ENCODE measurements around the gene CPTP.

The CPTP gene

DNA sequence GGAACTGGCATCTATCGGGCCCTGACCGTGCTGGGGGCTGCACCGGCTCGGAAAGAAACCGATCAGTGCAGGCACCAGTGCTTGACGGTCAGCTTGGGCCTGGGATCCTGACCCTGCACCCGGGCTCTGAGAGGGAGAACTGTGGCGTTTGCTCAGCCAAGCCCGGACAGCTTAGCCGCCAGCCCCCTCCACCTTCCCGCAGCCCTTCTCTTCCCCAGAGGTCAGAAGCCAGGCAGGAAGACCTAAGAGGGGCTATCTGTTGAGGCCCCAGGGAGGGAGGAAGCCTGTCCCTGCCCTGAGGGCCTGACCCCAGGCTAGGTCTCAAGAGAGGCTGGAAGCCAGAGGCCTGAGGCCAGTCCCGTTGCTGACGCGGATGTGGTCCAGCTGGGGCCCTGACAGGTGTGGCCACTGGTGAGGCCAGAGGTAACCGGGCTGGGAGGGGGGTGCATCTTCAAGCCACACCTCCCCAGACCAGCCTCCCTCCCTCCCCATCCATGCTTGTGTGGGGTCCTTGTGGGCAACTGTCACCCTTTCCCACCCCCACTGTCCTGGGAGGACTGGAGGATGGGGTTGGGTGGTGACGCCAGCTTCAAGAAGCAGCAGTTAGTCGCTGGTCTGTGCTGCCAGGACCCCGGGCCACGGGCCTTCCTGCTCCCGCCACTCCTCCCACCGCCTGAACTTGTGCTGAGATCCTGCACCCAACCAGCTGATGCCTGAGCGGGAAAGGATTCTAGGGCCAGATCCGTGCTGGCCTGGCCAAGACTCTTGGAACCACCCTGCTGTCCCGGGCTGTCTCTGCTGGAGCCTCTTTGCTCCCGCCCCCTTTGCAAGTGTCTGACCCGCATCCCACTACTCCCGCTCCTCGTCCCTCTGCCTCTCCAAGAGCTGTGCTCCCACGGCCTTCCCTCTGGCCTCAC is 27.2 kb downstream of the CPTP start:
- no peak for DNase-seq (ENCODE audit: low read depth)

DNA sequence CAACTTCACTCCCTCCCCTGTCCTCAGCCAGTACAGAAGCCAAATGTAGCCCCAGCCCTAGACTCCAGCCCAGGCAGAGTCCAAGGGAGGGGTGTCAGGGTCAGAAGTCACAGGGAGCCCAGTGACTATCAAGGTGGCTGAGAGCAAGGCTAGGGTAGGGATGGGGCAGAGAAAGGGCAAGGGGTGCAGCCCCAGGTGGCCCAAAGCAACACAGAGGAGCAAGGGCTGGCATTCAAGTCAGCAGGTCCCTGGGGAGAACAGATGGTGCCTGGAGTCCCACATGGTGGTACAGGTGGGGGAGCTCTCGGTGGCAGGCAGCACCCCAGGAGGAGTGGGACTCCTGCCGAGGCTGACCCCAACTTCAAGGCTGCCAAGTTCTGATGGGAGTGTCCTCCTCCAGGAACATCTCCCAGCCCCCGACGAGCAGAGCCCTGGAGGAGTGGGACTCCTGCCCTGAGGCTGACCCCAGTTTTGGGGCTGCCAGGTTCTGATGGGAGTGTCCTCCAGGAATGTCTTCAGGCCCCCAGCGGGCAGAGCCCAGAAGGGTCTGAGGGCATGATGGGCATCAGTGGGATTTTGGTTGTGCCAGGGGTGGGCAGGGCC is 28.3 kb downstream of the CPTP start:
- DNase-seq (ENCODE audit: low read depth) = no peak

- DNase-seq (ENCODE audit: low read depth) = no peak
Observed at GRCh38 chr1:1353389-1354151, 29.0 kb downstream of the CPTP start.

GRCh38 chr1:1354271-1355247 is 30.0 kb downstream of the CPTP start:
- no peak for DNase-seq (ENCODE audit: low read depth)

- DNase-seq (ENCODE audit: low read depth) = no peak
Observed at GRCh38 chr1:1355416-1355815, 30.8 kb downstream of the CPTP start.

DNA sequence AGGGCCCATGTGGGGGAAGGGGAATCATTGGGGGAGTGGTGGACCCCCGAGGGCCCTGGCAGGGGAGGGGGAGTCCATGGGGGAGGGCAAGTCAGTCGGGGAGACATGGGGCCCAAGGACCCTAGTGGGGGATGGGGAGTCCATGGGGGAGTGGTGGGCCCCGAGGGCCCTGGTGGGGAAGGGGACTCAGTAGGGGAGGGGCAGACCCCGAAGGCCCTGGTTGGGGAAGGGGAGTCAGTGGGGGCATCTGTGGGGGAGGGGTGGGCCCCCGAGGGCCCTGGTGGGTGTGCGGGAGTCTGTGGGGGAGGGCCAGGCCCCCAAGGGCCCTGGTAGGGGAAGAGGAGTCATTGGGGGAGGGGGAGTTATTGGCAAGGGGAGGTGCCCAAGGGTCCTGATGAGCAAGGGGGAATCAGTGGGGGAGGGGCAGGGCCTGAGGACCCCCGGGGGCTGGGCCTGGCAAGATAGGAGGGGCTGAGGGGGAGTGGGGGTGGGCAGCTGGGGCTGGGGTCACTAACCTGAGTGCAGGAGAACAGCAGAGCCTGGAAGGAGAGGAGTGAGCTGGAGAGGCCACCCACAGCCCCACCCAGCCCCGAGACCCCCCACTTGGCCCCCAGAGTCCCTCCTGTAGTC is 31.7 kb downstream of the CPTP start:
- no peak for DNase-seq (ENCODE audit: low read depth)

DNA sequence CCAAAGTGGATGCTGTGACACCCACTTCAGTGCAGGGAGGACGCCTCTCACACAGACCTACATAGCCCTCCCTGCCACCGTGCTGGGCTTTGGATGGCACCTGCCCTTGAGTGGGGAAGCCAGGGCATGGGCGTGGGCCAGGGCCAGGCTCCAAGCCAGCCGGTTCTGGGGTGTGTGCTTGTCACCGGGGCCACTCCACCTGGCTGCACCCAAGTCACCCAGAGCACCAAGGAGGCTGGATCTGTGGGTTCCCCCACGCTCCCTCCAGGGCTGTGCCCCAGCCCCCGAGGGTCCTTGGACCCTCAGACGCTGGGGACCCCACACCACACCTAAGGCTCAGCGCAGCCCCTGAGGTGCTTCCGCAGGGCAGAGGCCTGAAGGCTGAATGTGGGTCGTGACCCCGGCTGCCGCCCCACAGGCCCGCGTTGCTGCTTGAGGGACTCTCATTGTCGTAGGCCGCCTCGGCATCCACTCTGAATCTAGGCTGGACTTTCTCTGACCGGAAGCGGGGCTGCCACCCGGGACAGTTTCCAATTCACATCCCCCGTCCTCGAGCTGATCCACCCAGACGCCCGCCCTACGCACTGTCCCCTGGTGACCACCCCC is 32.3 kb downstream of the CPTP start:
- DNase-seq (ENCODE audit: low read depth) = no peak

DNA sequence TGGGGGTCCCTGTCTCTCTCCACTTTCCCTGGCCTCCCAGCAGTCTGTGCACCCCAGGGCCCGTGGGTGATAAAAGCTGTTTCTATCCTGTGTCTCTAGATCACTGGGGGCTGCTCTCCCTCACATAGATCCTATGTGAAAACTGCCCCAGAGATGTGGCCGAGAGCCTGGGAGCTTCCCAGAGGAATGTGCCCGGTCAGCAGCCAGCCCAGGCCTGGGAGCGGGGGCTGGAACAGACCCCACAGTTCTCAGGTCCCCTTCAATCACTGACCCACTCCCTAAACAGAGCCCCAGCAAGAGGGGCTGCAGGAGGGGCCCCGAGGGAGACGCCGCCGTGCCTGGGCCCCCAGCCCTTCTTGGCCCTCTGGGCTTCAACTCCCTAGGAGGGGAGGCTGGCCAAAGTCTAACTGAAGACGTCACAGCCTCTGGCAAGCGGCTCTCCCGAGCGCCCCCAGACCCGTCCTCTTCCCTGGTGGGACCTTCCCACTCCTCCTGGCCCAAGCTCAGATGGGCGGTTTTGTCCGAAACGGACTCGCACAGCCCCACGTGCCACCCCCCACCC is 33.4 kb downstream of the CPTP start:
- no peak for DNase-seq (ENCODE audit: low read depth)

GRCh38 chr1:1358433-1359271 is 34.0 kb downstream of the CPTP start, which contains the start of gene MXRA8:
Gene MXRA8 (minus strand): TSS chr1:1358555. CDS start chr1:1358504, 51 bp downstream.
- DNase-seq (ENCODE audit: low read depth) = no peak

DNA sequence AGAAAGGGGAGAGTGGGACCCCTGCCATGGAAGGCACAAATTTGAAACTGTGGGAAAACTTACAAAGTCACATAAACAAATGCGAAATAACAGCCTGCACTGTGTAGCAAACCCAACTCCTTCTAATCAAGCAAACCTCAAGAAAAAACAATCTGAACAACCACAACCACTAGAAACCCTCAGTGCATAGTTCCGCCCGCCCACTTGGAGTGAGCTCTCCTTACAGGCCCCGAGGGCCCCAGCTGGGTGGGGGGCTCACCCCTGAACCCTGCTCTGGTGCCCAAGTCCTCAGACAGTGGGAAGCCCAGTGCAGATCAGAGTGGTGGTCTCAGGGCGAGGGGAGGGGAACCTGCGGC is 34.7 kb downstream of the CPTP start:
- no peak for DNase-seq (ENCODE audit: low read depth)

GRCh38 chr1:1359664-1360468 is 35.3 kb downstream of the CPTP start:
- DNase-seq (ENCODE audit: low read depth) = no peak

DNA sequence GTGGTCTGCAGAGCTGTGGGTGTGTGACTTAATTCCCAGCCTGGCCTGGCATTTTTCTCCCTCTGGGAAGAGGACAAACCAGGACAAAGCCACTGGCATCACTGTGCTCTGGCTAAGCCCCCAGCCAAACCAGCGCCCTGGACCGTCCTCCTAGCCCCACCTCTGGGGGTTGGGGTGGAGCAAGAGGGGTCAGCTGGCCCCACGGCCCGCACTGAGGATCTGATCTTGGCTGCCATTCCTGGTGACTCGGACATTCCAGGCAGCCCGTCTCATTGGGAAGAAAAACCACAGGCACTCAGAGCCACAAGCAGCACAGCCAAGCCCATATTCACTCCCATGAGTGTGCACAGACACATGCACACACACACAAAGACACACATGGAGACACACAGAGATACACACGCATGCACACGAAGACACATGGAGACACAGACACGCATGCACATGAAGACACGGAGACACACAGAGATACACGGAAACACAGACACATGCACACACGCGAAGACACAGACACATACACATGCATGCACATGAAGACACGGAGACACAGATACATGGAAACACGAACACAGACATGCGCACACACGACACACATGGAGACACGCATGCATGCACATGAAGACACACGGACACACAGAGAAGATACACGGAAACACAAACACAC is 36.0 kb downstream of the CPTP start:
- no peak for DNase-seq (ENCODE audit: low read depth)

GRCh38 chr1:1361233-1361981 is 36.8 kb downstream of the CPTP start:
- no peak for DNase-seq (ENCODE audit: low read depth)

DNA sequence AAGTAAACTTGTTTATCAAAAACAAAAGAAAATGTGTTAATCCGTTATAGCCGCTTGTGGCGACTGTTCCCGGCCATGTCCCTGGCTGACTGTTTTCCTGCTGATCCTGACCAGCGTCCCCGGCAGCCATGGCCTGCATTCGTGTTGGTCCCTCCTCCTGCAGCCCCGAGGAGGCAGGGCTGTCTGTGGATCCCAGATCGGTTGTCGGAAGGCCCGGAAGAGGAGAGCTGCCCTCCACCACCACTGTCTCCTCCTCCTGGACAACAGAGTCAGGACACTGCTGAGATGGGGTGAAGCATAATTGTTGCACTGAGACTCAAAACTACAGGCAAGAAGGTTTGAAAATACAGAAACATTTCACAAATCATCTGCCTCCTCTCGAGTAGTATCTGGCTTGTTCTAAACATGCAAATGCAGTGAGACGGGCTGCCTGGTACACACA is 37.4 kb downstream of the CPTP start:
- DNase-seq (ENCODE audit: low read depth) = no peak

- no peak for DNase-seq (ENCODE audit: low read depth)
Observed at GRCh38 chr1:1364266-1364665, 39.7 kb downstream of the CPTP start.

- DNase-seq (ENCODE audit: low read depth) = no peak
Observed at GRCh38 chr1:1365875-1366698, 41.5 kb downstream of the CPTP start.
